ENCODE data around the gene PNKP. TPM values are rescaled to one million over a fixed set of nuclear protein-coding genes. Genes with fewer than 3 reads are reported as not detected.

The PNKP gene
- total RNA-seq, 2 experiments from 2014 or later: 58.8 to 65.9 TPM

- CTCF ChIA-PET: no interaction called here
- POLR2A ChIA-PET: interaction anchor here (1.8 kb wide), 1 partner anchor 9 kb away, joined by 7 read pairs; no protein-coding TSS in a partner anchor
- DNase-seq (no peak), ATAC-seq (no peak)
- no peaks in the 10 kb centered on the region for H3K27me3 Mint-ChIP-seq
- no peak for TF ChIP-seq CTCF (IDR thresholded peaks at IDR 0.05)
- peaks cover 16% of the 10 kb centered on the region for H3K4me1 Mint-ChIP-seq (ENCODE audit: low read depth)
- H3K9me3 Mint-ChIP-seq: no peaks in the 10 kb centered on the region
- peaks cover 29% of the 10 kb centered on the region for H3K36me3 Mint-ChIP-seq (ENCODE audit: low read depth)
- no peak overlapping the region for H3K27ac Mint-ChIP-seq
- no peak overlapping the region for H3K4me3 Mint-ChIP-seq
- intact Hi-C loops (cut with micrococcal nuclease): no loop called here
Measured at GRCh38 chr19:49861107-49861506, 6.3 kb downstream of the PNKP start.

- intact Hi-C loops (cut with micrococcal nuclease): no loop called here
- H3K4me1 Mint-ChIP-seq (ENCODE audit: low read depth): peaks cover 13% of the 10 kb centered on the region
- ATAC-seq: no peak
- peaks cover 25% of the 10 kb centered on the region for H3K36me3 Mint-ChIP-seq (ENCODE audit: low read depth)
- H3K9me3 Mint-ChIP-seq: no peaks in the 10 kb centered on the region
- no peak for TF ChIP-seq CTCF (IDR thresholded peaks at IDR 0.05)
- no peak overlapping the region for H3K27ac Mint-ChIP-seq
- no peak for DNase-seq
- CTCF ChIA-PET: no interaction called here
- POLR2A ChIA-PET: interaction anchor here (1.8 kb wide), 1 partner anchor 9 kb away, joined by 7 read pairs; no protein-coding TSS in a partner anchor
- H3K27me3 Mint-ChIP-seq: no peaks in the 10 kb centered on the region
- no peak overlapping the region for H3K4me3 Mint-ChIP-seq
Measured at GRCh38 chr19:49860336-49861102, 6.9 kb downstream of the PNKP start.

- Mint-ChIP-seq H3K4me1 (ENCODE audit: low read depth) (peaks cover 7% of the 10 kb centered on the region), H3K27ac (no peak overlapping the region), H3K36me3 (ENCODE audit: low read depth) (peaks cover 20% of the 10 kb centered on the region), H3K4me3 (no peak overlapping the region), H3K27me3 (no peaks in the 10 kb centered on the region), H3K9me3 (no peaks in the 10 kb centered on the region)
- ChIA-PET POLR2A (interaction anchor here (1.1 kb wide), 1 partner anchor 8 kb away, joined by 3 read pairs; the partner anchor contains the start of gene PNKP), CTCF (no interaction called here)
- TF ChIP-seq CTCF (IDR thresholded peaks at IDR 0.05): no peak
- ATAC-seq: no peak
- intact Hi-C loops (cut with micrococcal nuclease): no loop called here
- no peak for DNase-seq
Measured at GRCh38 chr19:49859682-49860335, 7.6 kb downstream of the PNKP start.

GRCh38 chr19:49858088-49858985 is 9.0 kb downstream of the PNKP start:
- Mint-ChIP-seq H3K27ac (no peak overlapping the region), H3K36me3 (ENCODE audit: low read depth) (peaks cover 9% of the 10 kb centered on the region)
- intact Hi-C loops (cut with micrococcal nuclease): no loop called here

More at GRCh38 chr19:49858088-49858985, 9.0 kb downstream of the PNKP start:
- H3K4me3 Mint-ChIP-seq: no peak overlapping the region
- ChIA-PET CTCF (interaction anchor here (1.3 kb wide), 1 partner anchor 11 kb away, joined by 3 read pairs; no protein-coding TSS in a partner anchor), POLR2A (interaction anchor here (0.7 to 1.3 kb wide), 3 partner anchors 10 to 173 kb away, joined by 3 read pairs; no protein-coding TSS in a partner anchor)
- no peak for TF ChIP-seq CTCF (IDR thresholded peaks at IDR 0.05)
- H3K9me3 Mint-ChIP-seq: no peaks in the 10 kb centered on the region
- ATAC-seq (no peak), DNase-seq (no peak)
- H3K27me3 Mint-ChIP-seq: no peaks in the 10 kb centered on the region
- peaks cover 7% of the 10 kb centered on the region for H3K4me1 Mint-ChIP-seq (ENCODE audit: low read depth)
